MM.1S (cell line): Measurements from ENCODE around the gene P2RX6.

ENCODE experiments used
- EZH2 ChIP-seq: fragments of 300-600 bp; sonication (generic); optimal IDR thresholded peaks from 2 replicates; pipeline ENCODE3; 2017; ENCODE audit warnings: low read depth, mild to moderate bottlenecking, antibody characterized with exemption, low read length, mixed read lengths
- EZH2phosphoT487 ChIP-seq: fragments of 300-600 bp; sonication (generic); IDR thresholded peaks from 2 replicates; pipeline ENCODE4 v1.6.1; 2018; ENCODE audit warnings: antibody characterized with exemption, low read length
- TF ChIP-seq, protein P1 (sequence below): fragments of 300-600 bp; sonication (generic); IDR thresholded peaks from 2 replicates; pipeline ENCODE4 v1.5.1; 2016; ENCODE audit warnings: antibody characterized with exemption, low read length, mixed read lengths

GRCh38 chr22:20988573-20989322 lies 26.2 kb upstream of the P2RX6 start:
- TF ChIP-seq EZH2 (no peak), EZH2phosphoT487 (no peak)
- TF ChIP-seq, protein P1, sequence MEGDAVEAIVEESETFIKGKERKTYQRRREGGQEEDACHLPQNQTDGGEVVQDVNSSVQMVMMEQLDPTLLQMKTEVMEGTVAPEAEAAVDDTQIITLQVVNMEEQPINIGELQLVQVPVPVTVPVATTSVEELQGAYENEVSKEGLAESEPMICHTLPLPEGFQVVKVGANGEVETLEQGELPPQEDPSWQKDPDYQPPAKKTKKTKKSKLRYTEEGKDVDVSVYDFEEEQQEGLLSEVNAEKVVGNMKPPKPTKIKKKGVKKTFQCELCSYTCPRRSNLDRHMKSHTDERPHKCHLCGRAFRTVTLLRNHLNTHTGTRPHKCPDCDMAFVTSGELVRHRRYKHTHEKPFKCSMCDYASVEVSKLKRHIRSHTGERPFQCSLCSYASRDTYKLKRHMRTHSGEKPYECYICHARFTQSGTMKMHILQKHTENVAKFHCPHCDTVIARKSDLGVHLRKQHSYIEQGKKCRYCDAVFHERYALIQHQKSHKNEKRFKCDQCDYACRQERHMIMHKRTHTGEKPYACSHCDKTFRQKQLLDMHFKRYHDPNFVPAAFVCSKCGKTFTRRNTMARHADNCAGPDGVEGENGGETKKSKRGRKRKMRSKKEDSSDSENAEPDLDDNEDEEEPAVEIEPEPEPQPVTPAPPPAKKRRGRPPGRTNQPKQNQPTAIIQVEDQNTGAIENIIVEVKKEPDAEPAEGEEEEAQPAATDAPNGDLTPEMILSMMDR: no peak
